Activated CD4-positive, alpha-beta T cell treated with anti-CD3 and anti-CD28 coated beads, Interleukin-2, amount 50 U/mL, for 4 hours (primary cell): ENCODE results near the gene TMEM131.
"Not testable (repeated sequence)": the region's sequence is repeated elsewhere in the genome, so short reads cannot be mapped to it uniquely, and the experiment has no call there.

Experiments
- DNase-seq, 2 experiments: peaks; one replicate each; pipeline ENCODE4 v3.0.0-alpha.2; 2020

The TMEM131 gene

GRCh38 chr2:97995734-97996624 is at the start of gene TMEM131:
TSS of gene TMEM131 (minus strand) at chr2:97995948. CDS start at chr2:97995662, 286 bp downstream.
- DNase-seq = peak; percentile 96 to 97

- not testable (repeated sequence) for DNase-seq
These were observed 49.0 kb upstream of the TMEM131 start for GRCh38 chr2:98044730-98045129.

- no peak for DNase-seq
These were observed 47.4 kb upstream of the TMEM131 start for GRCh38 chr2:98043101-98043500.

GRCh38 chr2:98040331-98040939 is 44.7 kb upstream of the TMEM131 start:
- DNase-seq = no peak

GRCh38 chr2:98039085-98039756 is 43.5 kb upstream of the TMEM131 start:
- no peak for DNase-seq

GRCh38 chr2:98037666-98038336 is 42.1 kb upstream of the TMEM131 start:
- DNase-seq = no peak

- no peak for DNase-seq
These were observed 41.5 kb upstream of the TMEM131 start for GRCh38 chr2:98037206-98037605.

GRCh38 chr2:98036349-98037000 is 40.7 kb upstream of the TMEM131 start:
- no peak for DNase-seq

GRCh38 chr2:98034745-98035144 is 39.0 kb upstream of the TMEM131 start:
- no peak for DNase-seq

GRCh38 chr2:98032086-98032485 is 36.3 kb upstream of the TMEM131 start:
- no peak for DNase-seq

- no peak for DNase-seq
These were observed 34.0 kb upstream of the TMEM131 start for GRCh38 chr2:98029718-98030222.

- DNase-seq = no peak
These were observed 33.4 kb upstream of the TMEM131 start for GRCh38 chr2:98028931-98029717.

GRCh38 chr2:98028101-98028561 is 32.4 kb upstream of the TMEM131 start:
- DNase-seq = no peak

GRCh38 chr2:98027538-98027937 is 31.8 kb upstream of the TMEM131 start:
- DNase-seq = no peak

- DNase-seq = no peak
These were observed 31.3 kb upstream of the TMEM131 start for GRCh38 chr2:98026927-98027522.

GRCh38 chr2:98026292-98026691 is 30.5 kb upstream of the TMEM131 start:
- no peak for DNase-seq

- no peak for DNase-seq
These were observed 29.8 kb upstream of the TMEM131 start for GRCh38 chr2:98025481-98026037.

- DNase-seq = not testable (repeated sequence)
These were observed 26.3 kb upstream of the TMEM131 start for GRCh38 chr2:98022067-98022466.

- DNase-seq = no peak
These were observed 25.4 kb upstream of the TMEM131 start for GRCh38 chr2:98020992-98021713.

- DNase-seq = no peak
These were observed 24.8 kb upstream of the TMEM131 start for GRCh38 chr2:98020516-98020915.
